Brain microvascular endothelial cell (primary cell): Measurements from ENCODE around the gene SRF.

Experiments used
- DNase-seq: peaks from one replicate; pipeline ENCODE4 v3.0.0-alpha.2; 2020
- H3K27ac ChIP-seq: fragments of 250-450 bp; sonication (Bioruptor Pico); 2 replicates; pipeline ENCODE4 v1.5.1; 2020; ENCODE audit warnings: mild to moderate bottlenecking, moderate library complexity
- H3K27me3 ChIP-seq: fragments of 250-450 bp; sonication (Bioruptor Pico); replicated peaks from 2 replicates; pipeline ENCODE4 v1.5.1; 2020; ENCODE audit warnings: mild to moderate bottlenecking
- H3K36me3 ChIP-seq: fragments of 250-450 bp; sonication (Bioruptor Pico); replicated peaks from 2 replicates; pipeline ENCODE4 v1.5.1; 2020; ENCODE audit warnings: mild to moderate bottlenecking
- H3K4me3 ChIP-seq: 2 replicates; pipeline ENCODE4 v1.5.1; 2011; ENCODE audit warnings: low read depth, mild to moderate bottlenecking, control low read depth, low read length, moderate library complexity
- CTCF ChIP-seq: IDR thresholded peaks from 2 replicates; pipeline ENCODE4 v1.5.1; 2011; ENCODE audit warnings: low read depth, mild to moderate bottlenecking, moderate library complexity, low read length, control low read depth, inconsistent platforms; ENCODE audit errors: missing control alignments
- in situ Hi-C: cut with HindIII; loops from 2 replicates; pipeline ENCODE4 v1.10.0; 2017; ENCODE audit warnings: low sequenced_read_pairs, low pct_ligation_motif_present

Gene SRF

GRCh38 chr6:43222418-43223059 is 51.5 kb downstream of the SRF start:
- H3K4me3 ChIP-seq = no peak overlapping the region

GRCh38 chr6:43223175-43223574 is 52.1 kb downstream of the SRF start:
- in situ Hi-C loops = no loop called here
- Histone ChIP-seq H3K4me3 (no peak overlapping the region), H3K27me3 (no peaks in the 10 kb centered on the region), H3K27ac (no peak overlapping the region), H3K36me3 (peaks cover 3% of the 10 kb centered on the region)
- no peak for DNase-seq
- no peak for TF ChIP-seq CTCF

More at GRCh38 chr6:43222418-43223059, 51.5 kb downstream of the SRF start:
- in situ Hi-C loops = no loop called here
- Histone ChIP-seq H3K36me3 (peaks cover 3% of the 10 kb centered on the region), H3K27me3 (no peaks in the 10 kb centered on the region), H3K27ac (no peak overlapping the region)
- no peak for DNase-seq
- TF ChIP-seq CTCF = no peak

GRCh38 chr6:43226192-43226851 is 55.3 kb downstream of the SRF start:
- Histone ChIP-seq H3K36me3 (peaks cover 3% of the 10 kb centered on the region), H3K27ac (no peak overlapping the region), H3K4me3 (no peak overlapping the region), H3K27me3 (no peaks in the 10 kb centered on the region)
- no peak for DNase-seq
- no peak for TF ChIP-seq CTCF
- in situ Hi-C loops = no loop called here

GRCh38 chr6:43228951-43229802 is 58.1 kb downstream of the SRF start, which contains the start of gene DNPH1:
DNPH1 (minus strand) TSS chr6:43229481; CDS start chr6:43229456, 25 bp downstream.
- Histone ChIP-seq H3K27me3 (peaks cover 2% of the 10 kb centered on the region), H3K27ac (peak within 1 kb of the TSS; percentile 1), H3K4me3 (peak within 1 kb of the TSS; percentile 59), H3K36me3 (no peaks in the 10 kb centered on the region)
- in situ Hi-C loops = no loop called here
- TF ChIP-seq CTCF = peak; percentile 48
- DNase-seq = peak; percentile 32

GRCh38 chr6:43229803-43230620 is 58.9 kb downstream of the SRF start:
- H3K36me3 ChIP-seq = no peaks in the 10 kb centered on the region
- TF ChIP-seq CTCF = no peak
- peaks cover 2% of the 10 kb centered on the region for H3K27me3 ChIP-seq
- in situ Hi-C loops = no loop called here
- DNase-seq = no peak
- H3K27ac ChIP-seq = no peak overlapping the region
- H3K4me3 ChIP-seq = no peak overlapping the region
